Neural progenitor cell (in vitro differentiated cells): ENCODE results near the gene ZNF284. TPM values are rescaled to one million over a fixed set of nuclear protein-coding genes. Genes with fewer than 3 reads are reported as not detected.

Experiments
- DNase-seq: peaks from one replicate; pipeline ENCODE4 v3.0.0-alpha.2; 2016; ENCODE audit warnings: low spot score
- H2AFZ ChIP-seq: fragments of 200-600 bp; sonication (generic); replicated peaks from 2 replicates; pipeline ENCODE4 v1.6.1; 2016; ENCODE audit warnings: antibody characterized with exemption
- H3F3A ChIP-seq: fragments of 200-600 bp; sonication (generic); 2 replicates; pipeline ENCODE4 v1.6.1; 2016; ENCODE audit warnings: antibody characterized with exemption, low read depth
- H3K27ac ChIP-seq: fragments of 200-600 bp; sonication (generic); 2 replicates; pipeline ENCODE4 v1.5.1; 2016; ENCODE audit warnings: mild to moderate bottlenecking
- H3K27me3 ChIP-seq: fragments of 200-600 bp; sonication (generic); 2 replicates; pipeline ENCODE4 v1.6.1; 2016; ENCODE audit warnings: mild to moderate bottlenecking, moderate library complexity
- H3K36me3 ChIP-seq: fragments of 200-600 bp; sonication (generic); 2 replicates; pipeline ENCODE4 v1.5.1; 2016
- H3K4me1 ChIP-seq: fragments of 200-600 bp; sonication (generic); 2 replicates; pipeline ENCODE4 v1.6.1; 2016; ENCODE audit warnings: mixed run types
- H3K4me2 ChIP-seq: fragments of 200-600 bp; sonication (generic); 2 replicates; pipeline ENCODE4 v1.6.1; 2016
- H3K4me3 ChIP-seq: fragments of 200-600 bp; sonication (generic); 2 replicates; pipeline ENCODE4 v1.5.1; 2016
- H3K79me2 ChIP-seq: fragments of 200-600 bp; sonication (generic); 2 replicates; pipeline ENCODE4 v1.6.1; 2016; ENCODE audit warnings: low read depth
- H3K9ac ChIP-seq: fragments of 200-600 bp; sonication (generic); 2 replicates; pipeline ENCODE4 v1.6.1; 2016
- H3K9me3 ChIP-seq: fragments of 200-600 bp; sonication (generic); 2 replicates; pipeline ENCODE4 v1.5.1; 2016; ENCODE audit warnings: low read depth
- H4K20me1 ChIP-seq: fragments of 200-600 bp; sonication (generic); 2 replicates; pipeline ENCODE4 v1.6.1; 2016; ENCODE audit warnings: low read depth
- H3K27ac Mint-ChIP-seq: 3 replicates; pipeline ENCODE4 v1.8.0; 2021; ENCODE audit warnings: mixed read lengths
- H3K27me3 Mint-ChIP-seq: 2 replicates; pipeline ENCODE4 v1.8.0; 2022; ENCODE audit warnings: low read depth, mild to moderate bottlenecking, inconsistent platforms, moderate library complexity, mixed read lengths; ENCODE audit not compliant: insufficient read depth
- H3K36me3 Mint-ChIP-seq: 3 replicates; pipeline ENCODE4 v1.8.0; 2021; ENCODE audit warnings: mixed read lengths
- H3K4me1 Mint-ChIP-seq: 3 replicates; pipeline ENCODE4 v1.8.0; 2021; ENCODE audit warnings: mixed read lengths
- H3K4me3 Mint-ChIP-seq: 3 replicates; pipeline ENCODE4 v1.8.0; 2021; ENCODE audit warnings: mild to moderate bottlenecking, moderate library complexity, mixed read lengths
- H3K9me3 Mint-ChIP-seq: 3 replicates; pipeline ENCODE4 v1.8.0; 2020; ENCODE audit warnings: mixed read lengths
- EZH2 ChIP-seq: fragments of 200-600 bp; sonication (generic); IDR thresholded peaks from 2 replicates; pipeline ENCODE4 v1.6.1; 2017; ENCODE audit warnings: antibody characterized with exemption, mild to moderate bottlenecking, moderate library complexity
- EZH2phosphoT487 ChIP-seq: fragments of 200-600 bp; sonication (generic); IDR thresholded peaks from 2 replicates; pipeline ENCODE4 v1.6.1; 2017; ENCODE audit warnings: antibody characterized with exemption
- total RNA-seq: library from RNA; depleted of rRNA; stranded (reverse); fragments of >200 nt; gene quantifications from 2 replicates; pipeline ENCODE4 v1.2.3, GENCODE V29; 2015; ENCODE audit warnings: low replicate concordance
- TF ChIP-seq, protein P1 (sequence below): fragments of 200-600 bp; sonication (generic); IDR thresholded peaks from 2 replicates; pipeline ENCODE4 v1.5.1; 2017; ENCODE audit warnings: antibody characterized with exemption, mild to moderate bottlenecking

Gene ZNF284
- total RNA-seq, 1 donor from 2014 or later: 5.6 TPM

GRCh38 chr19:44069415-44069814 is 2.5 kb upstream of the ZNF284 start:
- Histone ChIP-seq H3K79me2 (no peaks in the 10 kb centered on the region), H3K4me2 (no peak overlapping the region), H3K4me3 (no peak overlapping the region), H4K20me1 (no peaks in the 10 kb centered on the region), H2AFZ (no peak overlapping the region), H3K9me3 (peaks cover 12% of the 10 kb centered on the region), H3K27me3 (peaks cover 9% of the 10 kb centered on the region), H3K36me3 (peaks cover 28% of the 10 kb centered on the region), H3K9ac (no peak overlapping the region), H3K4me1 (peaks cover 8% of the 10 kb centered on the region), H3F3A (no peaks in the 10 kb centered on the region), H3K27ac (no peak overlapping the region)
- Mint-ChIP-seq H3K27me3 (peaks cover 9% of the 10 kb centered on the region), H3K27ac (no peak overlapping the region), H3K9me3 (peaks cover 42% of the 10 kb centered on the region), H3K4me3 (no peak overlapping the region), H3K36me3 (peaks cover 36% of the 10 kb centered on the region), H3K4me1 (peaks cover 16% of the 10 kb centered on the region)
- DNase-seq: no peak
- TF ChIP-seq, protein P1, sequence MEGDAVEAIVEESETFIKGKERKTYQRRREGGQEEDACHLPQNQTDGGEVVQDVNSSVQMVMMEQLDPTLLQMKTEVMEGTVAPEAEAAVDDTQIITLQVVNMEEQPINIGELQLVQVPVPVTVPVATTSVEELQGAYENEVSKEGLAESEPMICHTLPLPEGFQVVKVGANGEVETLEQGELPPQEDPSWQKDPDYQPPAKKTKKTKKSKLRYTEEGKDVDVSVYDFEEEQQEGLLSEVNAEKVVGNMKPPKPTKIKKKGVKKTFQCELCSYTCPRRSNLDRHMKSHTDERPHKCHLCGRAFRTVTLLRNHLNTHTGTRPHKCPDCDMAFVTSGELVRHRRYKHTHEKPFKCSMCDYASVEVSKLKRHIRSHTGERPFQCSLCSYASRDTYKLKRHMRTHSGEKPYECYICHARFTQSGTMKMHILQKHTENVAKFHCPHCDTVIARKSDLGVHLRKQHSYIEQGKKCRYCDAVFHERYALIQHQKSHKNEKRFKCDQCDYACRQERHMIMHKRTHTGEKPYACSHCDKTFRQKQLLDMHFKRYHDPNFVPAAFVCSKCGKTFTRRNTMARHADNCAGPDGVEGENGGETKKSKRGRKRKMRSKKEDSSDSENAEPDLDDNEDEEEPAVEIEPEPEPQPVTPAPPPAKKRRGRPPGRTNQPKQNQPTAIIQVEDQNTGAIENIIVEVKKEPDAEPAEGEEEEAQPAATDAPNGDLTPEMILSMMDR: no peak
- TF ChIP-seq EZH2: no peak
- TF ChIP-seq EZH2phosphoT487: no peak

GRCh38 chr19:44072543-44073401 is 813 bp downstream of the ZNF284 start:
- TF ChIP-seq EZH2phosphoT487 (no peak), EZH2 (no peak)
- TF ChIP-seq, protein P1: no peak
- peaks cover 7% of the 10 kb centered on the region for H3K36me3 ChIP-seq
- no peaks in the 10 kb centered on the region for H3F3A ChIP-seq
- Mint-ChIP-seq H3K4me1 (peaks cover 16% of the 10 kb centered on the region), H3K36me3 (peaks cover 20% of the 10 kb centered on the region), H3K27me3 (peaks cover 9% of the 10 kb centered on the region), H3K9me3 (peaks cover 23% of the 10 kb centered on the region), H3K4me3 (peak overlapping the region; percentile 94), H3K27ac (no peak overlapping the region)
- no peaks in the 10 kb centered on the region for H4K20me1 ChIP-seq
- no peak overlapping the region for H3K9ac ChIP-seq
- peak overlapping the region; percentile 83 for H3K4me2 ChIP-seq
- no peak overlapping the region for H3K27ac ChIP-seq
- H2AFZ ChIP-seq: peak overlapping the region; percentile 97
- peaks cover 8% of the 10 kb centered on the region for H3K4me1 ChIP-seq
- peaks cover 9% of the 10 kb centered on the region for H3K27me3 ChIP-seq
- no peak for DNase-seq
- H3K9me3 ChIP-seq: no peaks in the 10 kb centered on the region
- H3K4me3 ChIP-seq: peak overlapping the region; percentile 68
- H3K79me2 ChIP-seq: no peaks in the 10 kb centered on the region

GRCh38 chr19:44076325-44076724 is 4.4 kb downstream of the ZNF284 start:
- H3K4me1 Mint-ChIP-seq: peaks cover 16% of the 10 kb centered on the region
- peaks cover 9% of the 10 kb centered on the region for H3K27me3 Mint-ChIP-seq
- Histone ChIP-seq H3K36me3 (no peaks in the 10 kb centered on the region), H3K4me3 (no peak overlapping the region), H4K20me1 (no peaks in the 10 kb centered on the region), H3K9me3 (no peaks in the 10 kb centered on the region), H3F3A (no peaks in the 10 kb centered on the region), H3K9ac (no peak overlapping the region), H3K27ac (no peak overlapping the region), H3K27me3 (peaks cover 9% of the 10 kb centered on the region), H3K4me1 (peaks cover 8% of the 10 kb centered on the region), H3K4me2 (no peak overlapping the region), H3K79me2 (no peaks in the 10 kb centered on the region), H2AFZ (no peak overlapping the region)
- H3K9me3 Mint-ChIP-seq: peaks cover 6% of the 10 kb centered on the region
- TF ChIP-seq EZH2 (no peak), EZH2phosphoT487 (no peak)
- TF ChIP-seq, protein P1: no peak
- H3K4me3 Mint-ChIP-seq: no peak overlapping the region
- H3K36me3 Mint-ChIP-seq: peaks cover 19% of the 10 kb centered on the region
- no peak overlapping the region for H3K27ac Mint-ChIP-seq
- DNase-seq: no peak
